ENCODE data around the gene MAP6D1.
"Not testable (repeated sequence)": the region's sequence is repeated elsewhere in the genome, so short reads cannot be mapped to it uniquely, and the experiment has no call there.

MAP6D1 gene

DNA sequence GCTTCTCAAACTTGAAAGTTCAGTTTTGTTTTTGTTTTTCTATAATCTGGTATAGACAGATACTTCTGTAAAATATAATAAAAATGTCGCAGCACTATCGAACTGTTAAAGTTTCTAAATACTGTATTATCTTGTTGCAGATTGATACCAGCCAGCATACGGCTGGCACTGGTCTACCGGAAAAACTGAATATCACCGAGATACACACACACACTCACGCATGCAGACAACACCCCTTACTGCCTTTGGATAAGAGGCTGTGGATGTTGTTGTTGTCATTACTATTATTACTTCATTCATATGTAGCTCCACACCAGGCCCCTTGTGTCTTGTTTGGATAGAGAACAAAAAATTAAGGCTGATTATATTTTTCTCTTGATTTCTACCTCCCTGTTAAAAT is 32.4 kb downstream of the MAP6D1 start:
- peaks cover 89% of the 10 kb centered on the region for H3K36me3 ChIP-seq (ENCODE audit: insufficient read depth, low read length)
- ATAC-seq (ENCODE audit: insufficient read depth, low read depth), result no peak
- TF ChIP-seq EZH2 (IDR thresholded peaks at IDR 0.05; ENCODE audit: borderline replicate concordance, low read depth, low read length, severe bottlenecking), result no peak
- TF ChIP-seq, protein P1, sequence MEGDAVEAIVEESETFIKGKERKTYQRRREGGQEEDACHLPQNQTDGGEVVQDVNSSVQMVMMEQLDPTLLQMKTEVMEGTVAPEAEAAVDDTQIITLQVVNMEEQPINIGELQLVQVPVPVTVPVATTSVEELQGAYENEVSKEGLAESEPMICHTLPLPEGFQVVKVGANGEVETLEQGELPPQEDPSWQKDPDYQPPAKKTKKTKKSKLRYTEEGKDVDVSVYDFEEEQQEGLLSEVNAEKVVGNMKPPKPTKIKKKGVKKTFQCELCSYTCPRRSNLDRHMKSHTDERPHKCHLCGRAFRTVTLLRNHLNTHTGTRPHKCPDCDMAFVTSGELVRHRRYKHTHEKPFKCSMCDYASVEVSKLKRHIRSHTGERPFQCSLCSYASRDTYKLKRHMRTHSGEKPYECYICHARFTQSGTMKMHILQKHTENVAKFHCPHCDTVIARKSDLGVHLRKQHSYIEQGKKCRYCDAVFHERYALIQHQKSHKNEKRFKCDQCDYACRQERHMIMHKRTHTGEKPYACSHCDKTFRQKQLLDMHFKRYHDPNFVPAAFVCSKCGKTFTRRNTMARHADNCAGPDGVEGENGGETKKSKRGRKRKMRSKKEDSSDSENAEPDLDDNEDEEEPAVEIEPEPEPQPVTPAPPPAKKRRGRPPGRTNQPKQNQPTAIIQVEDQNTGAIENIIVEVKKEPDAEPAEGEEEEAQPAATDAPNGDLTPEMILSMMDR (IDR thresholded peaks at IDR 0.05; ENCODE audit: borderline replicate concordance, extremely low read depth, low read length, poor library complexity, severe bottlenecking), result no peak
- H3K4me1 ChIP-seq (ENCODE audit: insufficient read depth, low read length), result no peaks in the 10 kb centered on the region
- no peak for DNase-seq
- H4K20me1 ChIP-seq (ENCODE audit: insufficient read depth, low read length), result peaks cover 6% of the 10 kb centered on the region; the same call in 1 of the 2 replicates
- no peaks in the 10 kb centered on the region for H3K27me3 ChIP-seq (ENCODE audit: insufficient read depth, low read length, poor library complexity)
- H3K27ac ChIP-seq (ENCODE audit: low read length), result no peak overlapping the region
- no peaks in the 10 kb centered on the region for H3K9me3 ChIP-seq (ENCODE audit: insufficient read depth, low read length, severe bottlenecking)
- H3K79me2 ChIP-seq (ENCODE audit: insufficient read depth, low read length), result no peaks in the 10 kb centered on the region
- H3K4me2 ChIP-seq (ENCODE audit: insufficient read depth, low read length), result no peak overlapping the region
- H2AFZ ChIP-seq (ENCODE audit: low read depth, low read length), result no peak overlapping the region
- no peak overlapping the region for H3K4me3 ChIP-seq (ENCODE audit: low read depth in 1 of 2, low read length in 2 of 2)
- H3K9ac ChIP-seq (ENCODE audit: low read depth, low read length), result no peak overlapping the region

DNA sequence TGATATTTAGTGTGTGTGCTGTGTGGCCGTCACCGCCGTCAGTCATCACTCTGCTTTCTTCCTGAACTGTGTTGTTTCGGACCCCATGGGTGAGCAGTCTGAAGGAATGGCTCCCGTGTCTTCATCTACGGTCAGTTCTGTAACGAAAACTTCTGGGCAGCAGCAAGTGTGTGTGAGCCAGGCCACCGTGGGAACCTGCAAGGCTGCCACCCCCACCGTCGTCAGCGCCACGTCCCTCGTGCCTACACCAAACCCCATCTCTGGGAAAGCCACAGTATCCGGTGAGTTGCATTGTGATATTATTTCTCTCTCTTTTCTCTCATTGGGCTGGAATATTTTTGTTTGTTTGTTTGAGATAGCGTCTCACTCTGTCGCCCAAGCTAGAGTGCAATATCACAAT is 34.7 kb downstream of the MAP6D1 start:
- no peaks in the 10 kb centered on the region for H3K9me3 ChIP-seq (ENCODE audit: insufficient read depth, low read length, severe bottlenecking)
- DNase-seq (no peak), ATAC-seq (ENCODE audit: insufficient read depth, low read depth) (no peak)
- H2AFZ ChIP-seq (ENCODE audit: low read depth, low read length), result no peak overlapping the region
- TF ChIP-seq, protein P1 (IDR thresholded peaks at IDR 0.05; ENCODE audit: borderline replicate concordance, extremely low read depth, low read length, poor library complexity, severe bottlenecking), result no peak
- no peak for TF ChIP-seq EZH2 (IDR thresholded peaks at IDR 0.05; ENCODE audit: borderline replicate concordance, low read depth, low read length, severe bottlenecking)
- no peak overlapping the region for H3K9ac ChIP-seq (ENCODE audit: low read depth, low read length)
- no peaks in the 10 kb centered on the region for H3K4me1 ChIP-seq (ENCODE audit: insufficient read depth, low read length)
- H3K27ac ChIP-seq (ENCODE audit: low read length), result no peak overlapping the region
- H3K36me3 ChIP-seq (ENCODE audit: insufficient read depth, low read length), result peaks cover 87% of the 10 kb centered on the region
- no peaks in the 10 kb centered on the region for H3K27me3 ChIP-seq (ENCODE audit: insufficient read depth, low read length, poor library complexity)
- peaks cover 6% of the 10 kb centered on the region; the same call in 1 of the 2 replicates for H4K20me1 ChIP-seq (ENCODE audit: insufficient read depth, low read length)
- no peaks in the 10 kb centered on the region for H3K79me2 ChIP-seq (ENCODE audit: insufficient read depth, low read length)
- H3K4me2 ChIP-seq (ENCODE audit: insufficient read depth, low read length), result no peak overlapping the region
- H3K4me3 ChIP-seq (ENCODE audit: low read depth in 1 of 2, low read length in 2 of 2), result no peak overlapping the region

DNA sequence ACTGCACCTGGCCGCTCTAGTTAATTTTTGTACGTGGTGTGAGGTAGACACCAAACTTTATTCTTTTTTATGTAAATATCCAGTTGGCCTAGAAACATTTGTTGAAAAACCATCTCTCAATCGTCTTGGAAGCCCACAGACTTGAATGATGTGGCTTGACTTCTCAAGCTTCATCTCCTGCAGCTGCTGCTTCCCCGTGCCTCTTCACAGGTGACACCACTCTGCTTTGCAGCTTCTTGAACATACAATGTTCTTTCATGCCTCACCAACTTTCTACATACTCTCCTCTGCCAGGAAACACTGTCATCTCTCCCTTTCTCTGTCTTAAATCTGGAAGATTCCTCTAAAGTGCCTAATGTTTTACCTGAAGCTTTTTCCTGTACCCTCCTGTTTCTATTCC is 35.6 kb downstream of the MAP6D1 start:
- H3K4me3 ChIP-seq (ENCODE audit: low read depth in 1 of 2, low read length in 2 of 2), result no peak overlapping the region
- no peaks in the 10 kb centered on the region for H3K79me2 ChIP-seq (ENCODE audit: insufficient read depth, low read length)
- H3K9me3 ChIP-seq (ENCODE audit: insufficient read depth, low read length, severe bottlenecking), result no peaks in the 10 kb centered on the region
- ATAC-seq (ENCODE audit: insufficient read depth, low read depth), result no peak
- H3K9ac ChIP-seq (ENCODE audit: low read depth, low read length), result no peak overlapping the region
- TF ChIP-seq, protein P1 (IDR thresholded peaks at IDR 0.05; ENCODE audit: borderline replicate concordance, extremely low read depth, low read length, poor library complexity, severe bottlenecking), result no peak
- TF ChIP-seq EZH2 (IDR thresholded peaks at IDR 0.05; ENCODE audit: borderline replicate concordance, low read depth, low read length, severe bottlenecking), result no peak
- DNase-seq, result no peak
- no peaks in the 10 kb centered on the region for H3K27me3 ChIP-seq (ENCODE audit: insufficient read depth, low read length, poor library complexity)
- H3K4me1 ChIP-seq (ENCODE audit: insufficient read depth, low read length), result no peaks in the 10 kb centered on the region
- H3K4me2 ChIP-seq (ENCODE audit: insufficient read depth, low read length), result no peak overlapping the region
- no peak overlapping the region for H3K27ac ChIP-seq (ENCODE audit: low read length)
- H3K36me3 ChIP-seq (ENCODE audit: insufficient read depth, low read length), result peaks cover 88% of the 10 kb centered on the region
- H4K20me1 ChIP-seq (ENCODE audit: insufficient read depth, low read length), result peaks cover 6% of the 10 kb centered on the region; the same call in 1 of the 2 replicates
- H2AFZ ChIP-seq (ENCODE audit: low read depth, low read length), result no peak overlapping the region

DNA sequence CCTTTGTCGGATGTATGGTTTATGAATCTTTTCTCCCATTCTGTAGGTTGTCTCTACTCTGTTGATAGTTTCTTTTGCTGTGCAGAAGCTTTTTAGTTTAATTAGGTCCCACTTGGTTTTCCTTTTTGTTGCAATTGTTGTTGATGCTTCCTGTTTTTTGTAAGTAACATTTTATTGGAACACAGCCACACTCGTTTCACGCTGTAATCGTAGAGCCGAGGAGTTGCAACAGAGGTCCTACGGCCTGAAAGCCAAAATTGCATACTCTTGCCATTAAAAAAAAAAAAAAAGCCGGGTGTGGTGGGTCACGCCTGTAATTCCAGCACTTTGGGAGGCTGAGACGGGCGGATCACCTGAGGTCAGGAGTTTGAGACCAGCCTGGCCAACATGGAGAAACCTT is 40.9 kb downstream of the MAP6D1 start:
- not testable (repeated sequence) for ATAC-seq (ENCODE audit: insufficient read depth, low read depth); H3K9me3 ChIP-seq (ENCODE audit: insufficient read depth, low read length, severe bottlenecking); H3K9ac ChIP-seq (ENCODE audit: low read depth, low read length); H3K4me3 ChIP-seq (ENCODE audit: low read depth in 1 of 2, low read length in 2 of 2); H3K27ac ChIP-seq (ENCODE audit: low read length); H4K20me1 ChIP-seq (ENCODE audit: insufficient read depth, low read length); H3K27me3 ChIP-seq (ENCODE audit: insufficient read depth, low read length, poor library complexity); H3K79me2 ChIP-seq (ENCODE audit: insufficient read depth, low read length); H3K4me1 ChIP-seq (ENCODE audit: insufficient read depth, low read length); H2AFZ ChIP-seq (ENCODE audit: low read depth, low read length); H3K4me2 ChIP-seq (ENCODE audit: insufficient read depth, low read length); DNase-seq
- H3K36me3 ChIP-seq (ENCODE audit: insufficient read depth, low read length), result peaks cover 81% of the 10 kb centered on the region

Data from DND-41 (cell line).